NCI-H146 treated with DMSO at 0.1 percent for 48 hours (cell line): ENCODE measurements around the gene TSHB.
"Not testable (repeated sequence)": the region's sequence is repeated elsewhere in the genome, so short reads cannot be mapped to it uniquely, and the experiment has no call there.

ENCODE experiments used
- DNase-seq: peaks from one replicate; lab custom pipeline; 2025; ENCODE audit not compliant: unreplicated experiment; lab: John Stamatoyannopoulos, UW

The TSHB gene

GRCh38 chr1:115029526-115029925, at the start of gene TSHB:
TSHB (plus strand) TSS chr1:115029826; CDS start chr1:115033363, 3,537 bp downstream.
- no peak for DNase-seq

- no peak for DNase-seq
Observed at GRCh38 chr1:114982251-114982650, 47.4 kb upstream of the TSHB start.

GRCh38 chr1:114986286-114986685, 43.3 kb upstream of the TSHB start:
- no peak for DNase-seq

GRCh38 chr1:114988095-114988494, 41.5 kb upstream of the TSHB start:
- DNase-seq, result no peak

- DNase-seq, result no peak
Observed at GRCh38 chr1:114997510-114998289, 31.9 kb upstream of the TSHB start.

- no peak for DNase-seq
Observed at GRCh38 chr1:115006191-115006590, 23.4 kb upstream of the TSHB start.

GRCh38 chr1:115012006-115012405, 17.6 kb upstream of the TSHB start:
- DNase-seq, result no peak

GRCh38 chr1:115012434-115012833, 17.2 kb upstream of the TSHB start:
- DNase-seq, result no peak

- DNase-seq, result no peak
Observed at GRCh38 chr1:115013792-115014191, 15.8 kb upstream of the TSHB start.

- DNase-seq, result not testable (repeated sequence)
Observed at GRCh38 chr1:115019549-115019948, 10.1 kb upstream of the TSHB start.

GRCh38 chr1:115021145-115021544, 8.5 kb upstream of the TSHB start:
- DNase-seq, result no peak

GRCh38 chr1:115023593-115023992, 6.0 kb upstream of the TSHB start:
- no peak for DNase-seq

- no peak for DNase-seq
Observed at GRCh38 chr1:115031595-115031994, 2.0 kb downstream of the TSHB start.

GRCh38 chr1:115035652-115036051, 6.0 kb downstream of the TSHB start:
- no peak for DNase-seq

- no peak for DNase-seq
Observed at GRCh38 chr1:115036814-115037507, 7.3 kb downstream of the TSHB start.

GRCh38 chr1:115040501-115040900, 10.9 kb downstream of the TSHB start:
- no peak for DNase-seq

GRCh38 chr1:115041654-115042053, 12.0 kb downstream of the TSHB start:
- DNase-seq, result no peak

- no peak for DNase-seq
Observed at GRCh38 chr1:115046751-115047150, 17.1 kb downstream of the TSHB start.

GRCh38 chr1:115051850-115052249, 22.2 kb downstream of the TSHB start:
- DNase-seq, result no peak

GRCh38 chr1:115052454-115053083, 22.9 kb downstream of the TSHB start:
- DNase-seq, result peak; percentile 31

- no peak for DNase-seq
Observed at GRCh38 chr1:115056395-115056798, 26.8 kb downstream of the TSHB start.

- DNase-seq, result no peak
Observed at GRCh38 chr1:115057661-115058254, 28.1 kb downstream of the TSHB start.
